GM04504 (cell line): ENCODE measurements around the gene OAT.

Source experiments
- DNase-seq: peaks from one replicate; pipeline ENCODE4 v3.0.0-alpha.2; 2012; ENCODE audit warnings: low read depth

OAT gene

DNA sequence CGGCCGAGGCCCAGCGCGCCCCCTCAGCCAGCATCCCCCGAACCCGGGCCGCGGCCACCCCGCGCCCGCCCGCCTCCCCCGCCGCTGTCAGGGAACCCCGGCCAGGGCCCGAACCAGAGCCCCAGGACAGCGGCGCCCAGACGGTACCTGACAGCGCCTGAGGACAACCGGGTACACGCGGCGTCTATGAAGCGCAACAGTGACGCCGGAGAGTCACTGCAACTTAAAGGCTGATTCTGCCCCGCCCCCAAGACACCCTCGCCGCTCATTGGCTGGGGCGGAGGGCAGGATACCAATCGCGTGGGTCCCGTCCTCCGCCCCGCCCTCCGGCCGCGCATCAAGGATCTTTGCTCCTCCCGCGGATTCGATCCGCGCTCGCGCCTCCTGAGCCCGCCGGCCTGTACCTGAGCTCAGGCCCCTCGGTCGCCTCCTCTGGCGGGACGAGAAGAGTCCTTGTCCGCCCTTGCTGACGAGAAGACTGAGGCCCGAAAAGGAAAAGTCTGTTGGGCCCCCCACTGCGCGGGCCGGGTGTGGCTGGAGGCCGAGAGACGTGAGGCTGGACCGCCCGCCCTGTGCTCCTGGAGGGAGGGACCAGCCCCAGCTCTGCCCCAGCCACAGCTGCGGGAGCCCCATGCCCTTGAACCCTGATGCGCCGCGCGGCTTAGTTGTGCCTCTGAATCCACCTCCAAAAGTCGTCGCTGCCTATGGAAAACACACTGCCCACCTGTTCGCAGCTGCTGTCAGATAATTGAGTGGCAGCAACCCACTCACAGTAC, at the start of gene OAT:
TSS of gene OAT (minus strand) at position 198 of the 776 bp plus-strand sequence. CDS start 6,752 bp downstream, outside the sequence.
- peak; percentile 89 for DNase-seq

DNA sequence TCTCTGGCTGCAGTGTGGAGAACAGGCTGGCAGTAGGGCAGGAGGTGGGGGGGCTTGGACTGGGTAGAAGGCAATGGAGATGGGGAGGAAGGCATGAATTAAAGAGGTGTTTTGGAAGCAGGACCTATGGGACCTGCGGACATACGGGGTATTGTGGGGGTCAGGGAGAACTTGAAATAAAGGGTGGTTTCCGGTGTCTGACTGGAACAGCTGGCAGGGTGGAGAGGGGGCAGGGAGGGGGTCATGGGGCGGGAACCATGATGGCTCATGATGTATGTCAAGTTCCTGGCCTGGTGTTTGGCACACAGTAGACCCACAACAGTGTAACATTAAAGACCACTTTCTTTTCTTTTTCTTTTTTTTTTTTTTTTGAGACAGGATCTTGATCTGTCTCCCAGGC, 48.4 kb upstream of the OAT start:
- DNase-seq, result no peak

DNA sequence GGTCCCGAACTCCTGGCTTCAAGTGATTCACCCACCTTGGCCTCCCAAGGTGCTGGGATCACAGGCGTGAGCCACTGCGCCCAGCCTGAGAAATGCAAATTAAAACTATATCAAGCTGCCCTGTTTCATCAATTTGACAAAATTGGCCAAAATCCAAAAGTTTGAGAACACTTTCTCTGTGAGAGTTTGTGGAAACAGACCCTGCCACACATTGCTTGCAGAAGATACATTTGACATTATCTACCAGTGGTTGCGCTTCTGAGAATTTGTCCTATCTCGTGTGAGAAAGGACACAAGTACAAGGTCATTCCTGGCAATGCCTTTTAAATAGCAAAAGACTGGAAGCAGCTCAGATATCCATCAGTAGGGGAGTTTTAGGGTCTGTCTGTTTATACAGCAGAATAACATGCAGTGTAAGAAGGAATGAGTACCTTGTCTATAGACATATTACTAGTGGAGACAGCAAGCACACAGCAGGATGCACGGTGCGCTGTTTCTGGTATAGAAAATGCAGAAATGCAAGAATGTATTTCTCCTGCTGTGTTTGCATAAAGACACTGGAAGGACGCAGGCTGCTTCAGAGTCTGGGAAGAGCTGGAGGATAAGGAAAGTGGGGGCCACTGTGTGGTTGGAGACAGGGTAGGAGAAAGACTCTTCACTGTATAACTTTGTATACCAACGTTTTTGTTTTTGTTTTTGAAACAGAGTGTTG, 47.2 kb upstream of the OAT start:
- no peak for DNase-seq

DNA sequence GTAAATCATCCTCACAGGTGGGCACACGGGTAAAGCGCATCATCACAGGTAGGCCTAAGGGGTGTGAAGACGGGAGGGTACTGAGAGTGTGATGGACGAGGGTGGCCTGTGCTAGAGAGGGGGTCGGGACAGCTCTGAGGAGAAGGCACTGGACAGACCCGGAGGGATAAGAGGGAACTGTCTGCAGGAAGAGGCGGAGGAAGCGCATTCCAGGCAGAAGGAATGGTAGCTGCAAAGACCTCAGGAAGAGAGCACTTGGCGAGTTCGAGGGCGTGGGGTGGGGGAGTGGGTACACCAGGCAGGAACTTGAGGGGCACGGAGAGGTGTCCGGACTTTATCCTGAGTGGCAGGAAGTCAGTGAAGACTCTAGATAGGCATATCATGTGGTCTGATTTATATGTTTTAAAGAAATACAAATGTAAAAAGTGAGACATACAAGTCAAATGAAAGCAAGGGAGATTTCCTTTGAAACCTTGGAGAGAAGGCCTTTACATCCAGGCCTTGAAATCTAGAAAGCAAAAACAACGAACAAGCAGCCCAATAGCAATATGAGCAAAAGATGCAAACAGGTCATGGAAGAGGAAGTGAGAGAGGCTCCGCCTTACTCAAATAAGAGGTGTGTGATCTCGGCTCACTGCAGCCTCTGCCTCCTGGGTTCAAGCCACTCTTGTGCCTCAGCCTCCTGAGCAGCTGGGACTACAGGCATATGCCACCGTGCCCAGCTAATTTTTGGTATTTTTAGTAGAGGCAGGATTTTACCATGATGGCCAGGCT, 46.5 kb upstream of the OAT start:
- DNase-seq, result no peak

DNA sequence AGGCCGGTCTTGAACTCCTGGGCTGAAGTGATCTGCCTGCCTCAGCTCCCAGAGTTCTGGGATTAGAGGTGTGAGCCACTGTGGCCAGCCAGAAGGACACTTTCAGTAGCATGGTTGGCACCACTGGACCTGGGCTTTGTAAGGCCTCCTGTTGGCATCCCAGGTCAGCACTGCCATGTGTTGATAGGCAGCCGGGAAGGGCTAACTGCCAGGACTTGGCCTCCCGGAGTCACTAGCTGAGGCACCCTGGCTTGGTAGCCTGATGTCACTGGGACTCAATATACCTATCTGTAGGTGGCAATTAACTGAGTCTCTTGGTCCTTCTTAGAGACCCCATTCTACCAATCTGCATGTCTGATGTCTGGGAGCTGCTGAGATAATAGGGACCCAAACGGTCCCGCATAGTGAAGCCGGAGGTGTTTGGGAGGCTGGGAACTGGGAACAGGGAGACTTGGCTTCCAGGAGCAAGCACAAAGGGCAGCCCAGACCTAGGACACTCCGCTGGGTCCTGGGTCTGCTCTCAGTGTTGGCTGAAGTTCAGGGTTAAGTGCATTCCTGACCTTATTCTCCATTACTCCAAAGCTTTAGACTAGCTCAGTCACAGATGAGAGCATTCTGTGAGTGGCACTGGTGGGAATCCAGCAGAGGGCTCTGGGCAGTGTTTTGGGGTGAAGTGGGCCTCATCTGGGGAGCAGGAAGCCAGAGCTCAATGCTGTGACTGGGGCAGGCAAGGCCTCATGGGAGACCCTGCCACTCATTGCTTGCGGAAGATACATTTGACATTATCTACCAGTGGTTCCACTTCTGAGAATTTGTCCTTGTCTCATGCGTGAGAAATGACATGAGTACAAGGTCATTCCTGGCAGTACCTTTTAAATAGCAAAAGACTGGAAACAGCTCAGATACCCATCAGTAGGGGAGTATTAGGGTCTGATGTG, 45.6 kb upstream of the OAT start:
- DNase-seq, result no peak

DNA sequence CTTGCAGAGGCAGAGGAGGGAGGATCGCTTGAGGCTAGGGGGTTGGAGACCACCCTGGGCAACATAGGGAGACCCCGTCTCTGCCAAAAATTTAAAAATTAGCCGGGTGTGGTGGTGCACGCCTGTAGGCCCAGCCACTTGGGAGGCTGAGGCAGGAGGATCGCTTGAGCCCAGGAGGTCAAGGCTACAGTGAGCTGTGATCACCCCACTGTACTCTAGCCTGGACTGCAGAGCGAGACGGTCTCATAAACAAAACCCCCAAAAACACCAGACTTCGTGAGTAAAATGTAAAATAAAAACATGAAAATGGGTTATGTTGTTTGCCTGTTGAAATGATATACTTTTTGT, 43.6 kb upstream of the OAT start:
- DNase-seq, result no peak

DNA sequence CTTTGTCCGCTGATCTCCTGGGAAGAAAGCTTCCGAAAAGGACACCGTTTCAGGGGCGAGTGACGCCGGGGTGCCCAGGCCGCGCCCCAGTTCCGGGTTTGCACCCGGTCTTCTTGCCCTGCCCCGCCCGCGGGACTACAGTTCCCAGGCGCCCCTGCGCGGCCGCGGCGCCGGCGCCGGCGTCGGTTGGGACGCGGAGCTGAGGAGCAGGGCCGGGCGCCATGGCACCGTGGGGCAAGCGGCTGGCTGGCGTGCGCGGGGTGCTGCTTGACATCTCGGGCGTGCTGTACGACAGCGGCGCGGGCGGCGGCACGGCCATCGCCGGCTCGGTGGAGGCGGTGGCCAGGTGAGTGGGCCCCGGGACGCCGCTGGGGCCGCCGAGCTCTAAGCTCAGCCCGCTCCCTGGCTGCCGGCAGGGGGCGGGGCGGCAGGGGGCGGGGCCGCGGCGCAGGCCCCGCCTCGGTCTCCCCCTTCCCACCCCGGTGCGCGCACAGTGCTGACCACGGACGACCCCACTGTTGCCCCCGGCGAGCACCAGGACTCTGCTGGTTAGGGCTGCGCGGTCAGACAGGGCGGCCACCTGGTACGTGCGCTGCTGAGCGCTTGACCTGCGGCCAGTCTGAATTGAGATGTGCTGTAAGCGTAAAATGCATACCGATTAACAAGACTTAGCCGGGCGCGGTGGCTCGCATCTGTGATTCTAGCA, 43.1 kb upstream of the OAT start, which contains the start of gene LHPP:
TSS of gene LHPP (plus strand) at position 182 of the 706 bp plus-strand sequence. CDS start at position 222, 40 bp downstream.
- DNase-seq, result peak; percentile 42

DNA sequence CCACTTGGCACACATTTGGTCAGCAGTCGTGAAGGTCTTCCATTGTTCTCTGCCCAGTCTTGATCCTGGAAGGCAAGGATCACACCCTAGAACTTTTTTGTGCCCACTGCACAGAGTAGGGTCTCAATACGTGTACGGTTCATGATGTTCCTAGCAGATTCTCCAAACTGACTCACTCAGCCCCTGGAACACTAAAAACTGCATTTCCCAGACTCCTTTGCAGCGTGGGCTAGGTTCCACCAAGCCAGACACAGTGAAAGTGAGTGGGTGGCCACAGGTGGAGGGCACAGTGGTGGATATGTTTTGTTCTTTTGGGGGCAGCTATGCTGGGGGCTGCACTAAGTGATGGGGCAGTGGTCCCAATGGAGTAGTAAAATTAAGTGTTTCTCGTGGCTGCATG, 41.4 kb upstream of the OAT start:
- no peak for DNase-seq

DNA sequence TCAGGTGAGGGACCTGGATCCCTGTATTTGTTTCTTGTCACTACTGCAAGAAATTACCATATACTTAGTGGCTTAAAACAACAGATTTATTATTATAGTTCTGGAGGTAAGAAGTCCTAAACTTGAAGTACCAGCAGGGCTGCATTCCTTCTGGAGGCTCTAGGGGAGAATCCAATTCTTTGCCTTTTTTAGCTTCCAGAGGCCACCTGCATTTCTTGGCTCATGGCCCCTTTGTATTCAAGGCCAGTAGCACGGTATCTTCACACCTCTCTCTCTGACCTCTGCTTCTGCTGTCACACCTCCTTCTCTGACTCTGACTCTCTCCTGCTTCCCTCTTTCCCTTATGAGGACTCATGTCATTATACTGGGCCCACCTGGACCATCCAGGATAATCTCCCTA, 40.7 kb upstream of the OAT start:
- no peak for DNase-seq

DNA sequence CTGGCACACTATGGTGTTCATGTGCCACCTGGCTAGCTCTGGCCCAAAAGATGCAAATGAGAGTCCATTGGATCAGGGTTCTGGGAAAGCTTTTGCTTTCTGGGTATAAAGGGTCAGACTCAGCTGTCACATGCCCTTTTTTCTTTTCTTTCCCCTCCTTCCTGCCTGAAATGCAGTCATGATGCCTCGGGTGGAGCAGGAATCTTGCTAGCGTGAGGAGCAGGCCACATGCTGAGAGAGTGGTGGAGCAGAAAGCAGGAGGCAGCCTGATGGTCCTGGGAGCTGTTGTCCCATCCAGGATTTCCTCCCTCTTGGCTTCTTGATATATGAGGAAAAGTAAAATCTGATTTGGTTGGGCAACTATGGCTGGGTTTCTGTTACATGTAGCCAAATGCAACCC, 40.2 kb upstream of the OAT start:
- no peak for DNase-seq

DNA sequence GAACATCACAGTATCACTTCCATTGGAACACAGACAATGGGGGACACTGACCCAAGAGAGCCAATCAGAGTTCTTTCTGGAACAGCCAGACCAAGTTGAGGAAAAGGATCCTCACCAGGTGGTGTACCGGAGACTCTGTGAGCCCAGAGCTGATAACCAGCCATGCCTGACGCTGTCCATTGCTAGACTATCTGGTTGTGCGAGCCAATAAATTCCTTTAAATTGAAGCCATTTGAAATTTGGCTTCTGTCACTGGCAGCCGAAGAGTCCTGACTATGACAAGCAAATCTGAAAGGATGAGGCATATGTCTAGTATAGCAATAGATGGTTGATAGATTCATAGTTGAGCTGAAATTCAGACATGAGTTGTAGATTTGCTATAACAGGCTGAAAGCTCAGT, 39.8 kb upstream of the OAT start:
- DNase-seq, result no peak

DNA sequence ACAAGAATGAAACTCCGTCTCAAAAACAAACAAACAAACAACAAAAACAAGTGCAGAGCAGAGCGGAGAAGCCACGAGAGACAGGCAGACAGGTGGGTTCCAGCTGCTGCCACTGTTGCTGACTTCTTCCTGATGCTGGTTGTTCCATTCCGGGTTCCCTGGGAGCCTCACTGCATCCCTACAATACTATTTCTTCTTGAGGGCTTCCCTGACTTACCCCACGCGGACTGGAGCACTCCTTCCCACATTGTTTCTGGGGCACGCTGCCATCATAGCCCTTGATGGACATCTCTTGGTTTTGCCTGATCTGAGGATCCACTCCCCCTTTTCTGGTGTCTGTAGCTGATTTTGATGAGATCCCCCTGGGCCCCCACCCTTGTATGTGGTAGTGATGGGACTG, 36.7 kb upstream of the OAT start:
- no peak for DNase-seq

DNA sequence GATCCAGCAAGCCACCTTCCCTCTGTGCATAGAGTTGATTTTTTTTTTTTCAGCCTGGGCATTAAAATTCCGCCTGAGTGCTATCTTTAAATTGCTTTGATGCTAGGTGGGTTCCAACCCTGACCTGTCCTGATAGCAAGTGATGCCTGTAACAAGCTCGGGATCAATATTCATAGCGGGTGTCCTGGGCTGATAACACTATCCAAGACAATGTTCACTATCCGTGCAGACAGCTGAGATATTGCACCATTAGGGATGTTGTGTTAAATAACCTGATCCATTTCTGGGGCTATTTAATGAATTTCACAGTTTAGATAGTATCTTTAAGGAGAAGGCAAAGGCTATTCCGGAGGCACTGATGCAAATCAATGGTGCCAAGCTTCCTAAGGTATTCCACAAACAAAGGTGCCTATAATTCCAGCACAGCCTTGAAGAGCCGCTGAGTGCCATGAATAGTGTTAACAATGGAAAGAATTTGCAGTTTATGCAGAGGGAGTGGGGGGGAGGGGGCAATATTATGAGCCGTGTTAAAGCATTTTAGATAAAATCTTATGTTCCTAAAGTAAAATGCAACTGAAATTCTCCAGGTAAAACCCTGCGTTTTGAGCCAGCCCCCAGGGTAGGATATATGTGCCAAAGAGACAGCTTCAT, 35.4 kb upstream of the OAT start:
- DNase-seq, result no peak

DNA sequence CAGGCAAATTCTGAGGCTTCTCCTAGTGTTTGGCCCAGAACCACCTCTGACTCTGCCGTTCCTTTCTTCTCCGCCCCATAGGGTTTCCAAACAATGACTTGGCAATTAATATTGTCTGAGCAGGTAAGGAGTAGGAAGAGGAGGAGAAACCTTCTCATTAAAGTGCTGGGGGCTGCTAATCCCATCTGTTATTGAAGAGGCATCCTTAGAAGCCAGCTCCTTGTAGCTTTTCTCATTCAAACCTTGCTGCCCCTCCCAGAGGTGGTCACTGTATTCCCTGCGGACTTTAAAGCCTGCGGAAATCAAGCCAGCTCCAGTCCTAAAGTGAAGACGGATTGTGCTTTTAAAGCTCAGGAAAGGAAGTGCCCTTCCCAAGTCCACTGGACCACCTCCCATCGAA, 32.6 kb upstream of the OAT start:
- DNase-seq, result no peak

DNA sequence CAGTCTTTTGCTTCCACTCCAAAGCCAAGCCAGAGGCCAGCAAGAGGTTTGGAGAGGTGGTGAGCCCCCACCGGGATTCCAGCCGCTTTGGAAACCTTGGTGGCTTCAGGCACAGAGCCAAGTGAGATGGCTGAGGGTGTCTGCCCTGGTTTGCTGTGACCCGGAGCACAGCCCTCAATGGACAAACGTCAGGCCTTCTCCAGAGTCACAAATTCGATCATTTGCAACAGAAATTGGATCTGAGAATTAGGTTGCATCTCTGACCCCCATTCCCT, 32.0 kb upstream of the OAT start:
- no peak for DNase-seq

DNA sequence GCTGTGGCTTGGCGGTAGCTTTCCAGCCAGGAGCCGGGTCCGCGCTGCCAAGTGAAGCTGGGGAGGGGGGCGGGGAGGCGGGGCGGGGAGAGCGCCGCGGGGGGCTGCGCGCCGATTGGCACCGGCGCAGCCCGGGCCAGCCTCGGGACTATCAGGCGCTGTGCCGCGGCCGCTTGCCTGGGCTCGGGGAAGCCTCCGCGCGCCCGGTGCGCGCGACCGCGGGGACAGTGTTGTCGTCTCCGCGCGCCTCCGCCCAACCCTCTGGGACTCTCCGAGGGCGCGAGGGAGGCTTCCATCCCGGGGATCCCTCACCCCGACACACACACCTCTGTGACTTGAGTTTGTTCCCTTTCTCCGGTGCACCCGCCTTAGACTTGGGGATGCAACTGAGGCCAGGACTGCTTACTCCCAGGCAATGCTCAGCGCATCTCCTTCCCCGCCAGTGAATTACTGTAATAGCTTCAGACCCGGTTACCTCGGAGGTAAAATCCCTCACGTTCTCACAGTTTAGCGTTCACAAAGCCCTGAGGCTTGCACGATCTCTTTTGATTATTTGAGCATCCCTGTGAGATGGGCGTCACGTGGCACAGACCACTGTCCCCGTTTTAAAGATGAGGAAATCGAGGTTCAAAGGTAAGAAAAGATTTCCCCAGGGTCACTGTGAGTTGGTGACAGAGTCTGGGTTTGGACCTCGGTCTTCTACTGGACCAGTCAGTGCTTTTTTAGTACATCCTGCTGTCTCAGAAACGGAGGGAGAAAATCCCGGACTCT, 31.5 kb upstream of the OAT start, which contains the start of gene NKX1-2:
TSS of gene NKX1-2 (minus strand) at position 24 of the 771 bp plus-strand sequence. CDS start 92 bp downstream, outside the sequence.
- DNase-seq, result no peak

DNA sequence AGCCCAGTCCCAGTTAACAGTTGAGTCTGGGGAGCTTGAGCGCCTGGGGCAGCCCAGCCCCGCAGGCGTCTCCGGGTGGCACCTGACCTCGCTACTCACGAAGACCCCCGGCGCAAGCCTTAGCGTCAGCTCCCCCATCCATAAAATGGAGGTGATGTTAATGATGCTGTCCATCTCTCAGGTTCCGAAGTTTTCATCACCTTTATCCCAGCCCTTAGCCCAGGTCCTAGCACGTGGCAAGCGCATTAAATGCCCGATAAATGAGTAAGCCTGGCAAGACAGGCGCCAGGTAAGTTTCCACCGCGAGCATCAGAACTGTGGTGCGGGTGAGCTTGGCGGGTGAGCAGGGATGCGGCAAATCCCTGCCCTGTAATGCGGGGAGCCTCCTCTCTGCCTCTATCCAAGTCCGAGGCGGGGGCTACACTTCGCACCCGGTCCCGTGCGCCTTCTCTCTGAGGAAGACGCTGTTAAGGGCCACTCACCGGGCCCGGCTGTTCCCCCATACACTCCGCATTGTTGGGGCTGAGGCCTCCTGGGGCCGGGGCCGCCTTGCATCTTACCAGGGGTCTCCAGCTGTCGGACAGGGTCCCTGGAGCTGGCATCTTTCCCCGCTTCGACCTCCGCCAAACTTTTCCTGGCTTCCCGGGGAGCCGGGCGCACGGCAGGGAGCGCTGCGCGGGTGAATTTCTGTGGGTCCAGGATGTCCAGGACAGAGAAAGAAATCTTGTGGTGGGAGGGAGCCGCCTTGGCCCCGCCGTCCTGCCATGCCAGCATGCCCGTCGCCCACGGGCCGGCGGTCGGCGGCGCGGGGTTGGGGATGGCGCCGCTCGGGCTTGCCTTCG, 30.7 kb upstream of the OAT start:
- DNase-seq, result no peak

DNA sequence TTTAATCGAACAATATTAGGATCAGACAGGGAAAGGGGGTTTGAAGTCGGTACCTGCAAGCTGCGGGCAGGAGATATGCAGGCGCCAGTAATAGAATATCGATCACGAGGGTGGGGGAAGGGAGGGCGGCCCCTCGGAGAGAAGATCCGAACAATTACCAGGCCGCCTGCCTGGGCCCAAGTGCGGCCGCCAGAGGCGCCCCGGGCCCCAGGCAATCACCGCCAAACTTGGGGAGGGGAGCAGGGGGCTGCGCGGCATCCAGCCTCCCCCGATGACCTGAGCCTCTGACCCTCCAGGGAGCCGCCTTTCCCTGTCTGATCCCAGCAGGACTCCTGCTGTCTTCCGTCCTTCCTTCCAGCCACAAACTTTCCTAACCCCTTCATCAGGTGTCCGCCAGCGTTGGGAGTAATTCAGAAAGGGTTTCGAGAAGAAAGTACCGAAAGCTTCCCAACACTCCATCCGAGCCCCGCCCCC, 30.0 kb upstream of the OAT start:
- DNase-seq, result no peak
